ENCODE measurements around the gene DHX58.

DHX58 gene

DNA sequence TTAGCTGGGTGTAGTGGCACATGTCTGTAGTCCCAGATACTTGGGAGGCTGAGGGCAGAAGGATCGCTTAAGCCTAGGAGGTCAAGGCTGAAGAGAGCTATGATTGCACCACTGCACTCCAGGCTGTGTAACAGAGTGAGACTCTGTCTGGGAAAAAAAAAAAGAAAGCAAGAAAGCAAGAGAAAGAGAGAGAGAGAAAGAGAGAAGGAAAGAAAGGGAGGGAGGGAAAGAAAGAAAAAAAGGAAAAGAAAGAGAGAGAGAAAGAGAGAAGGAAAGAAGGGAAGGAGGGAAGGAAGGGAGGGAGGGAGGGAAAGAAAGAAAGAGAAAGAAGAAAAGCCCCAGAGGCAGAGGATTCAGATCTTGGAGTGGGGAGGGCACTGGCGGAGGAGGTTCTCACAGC, 6.5 kb downstream of the DHX58 start:
- DNase-seq (no peak), ATAC-seq (no peak)
- no peaks in the 10 kb centered on the region for H3K27me3 Mint-ChIP-seq
- H3K4me3 Mint-ChIP-seq, result no peak overlapping the region
- H3K4me1 Mint-ChIP-seq, result peaks cover 36% of the 10 kb centered on the region
- no peak overlapping the region for H3K27ac Mint-ChIP-seq
- H3K9me3 Mint-ChIP-seq, result no peaks in the 10 kb centered on the region

DNA sequence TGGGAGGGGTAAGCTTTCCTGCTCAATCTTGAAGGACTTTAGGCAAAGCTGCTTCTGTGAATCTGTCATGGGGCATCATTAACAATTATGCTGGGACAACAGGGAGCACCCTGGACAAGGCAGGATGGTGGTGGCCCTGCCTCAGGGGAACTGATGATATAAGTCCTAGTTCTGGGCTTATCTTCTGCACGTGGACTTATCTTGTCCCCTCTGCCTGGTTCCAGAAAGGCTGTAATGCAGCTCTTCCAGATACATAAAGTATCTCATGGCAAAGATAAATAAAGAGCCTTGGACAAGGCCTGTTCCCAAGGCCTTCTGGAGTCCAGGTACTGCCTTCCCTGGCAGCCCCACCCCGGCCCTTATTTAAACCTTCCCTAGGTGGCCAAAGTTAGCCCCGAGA, 8.2 kb downstream of the DHX58 start:
- H3K27me3 Mint-ChIP-seq, result no peaks in the 10 kb centered on the region
- ATAC-seq, result no peak
- no peak for DNase-seq
- no peak overlapping the region for H3K4me3 Mint-ChIP-seq
- H3K27ac Mint-ChIP-seq, result peak overlapping the region in 1 of 2 donors; percentile 82
- no peaks in the 10 kb centered on the region for H3K9me3 Mint-ChIP-seq
- peaks cover 25% of the 10 kb centered on the region for H3K4me1 Mint-ChIP-seq

- Mint-ChIP-seq H3K9me3 (no peaks in the 10 kb centered on the region), H3K27ac (no peak overlapping the region), H3K27me3 (peaks cover under 1% of the 10 kb centered on the region), H3K4me3 (no peak overlapping the region), H3K4me1 (peaks cover 21% of the 10 kb centered on the region)
- DNase-seq (no peak), ATAC-seq (no peak)
Measured at GRCh38 chr17:42103221-42103954, 9.1 kb downstream of the DHX58 start.

- Mint-ChIP-seq H3K9me3 (no peaks in the 10 kb centered on the region), H3K4me1 (peaks cover 26% of the 10 kb centered on the region), H3K27me3 (peaks cover 17% of the 10 kb centered on the region), H3K4me3 (no peak overlapping the region), H3K27ac (no peak overlapping the region)
- ATAC-seq (peak; percentile 79), DNase-seq (peak; percentile 77)
Measured at GRCh38 chr17:42101513-42102292, 10.8 kb downstream of the DHX58 start.

- Mint-ChIP-seq H3K4me1 (peaks cover 26% of the 10 kb centered on the region), H3K4me3 (peak overlapping the region; percentile 55 to 62), H3K27ac (no peak overlapping the region), H3K9me3 (no peaks in the 10 kb centered on the region), H3K27me3 (peaks cover 41% of the 10 kb centered on the region)
- ATAC-seq (peak; percentile 55), DNase-seq (no peak)
Measured at GRCh38 chr17:42098730-42099399, 13.6 kb downstream of the DHX58 start.

- peaks cover 41% of the 10 kb centered on the region for H3K27me3 Mint-ChIP-seq
- peak within 1 kb of the TSS; percentile 62 to 66 for H3K4me3 Mint-ChIP-seq
- H3K4me1 Mint-ChIP-seq, result peaks cover 26% of the 10 kb centered on the region
- no peaks in the 10 kb centered on the region for H3K9me3 Mint-ChIP-seq
- peak; percentile 65 for ATAC-seq
- peak in 1 of 2 donors; percentile 26 for DNase-seq
- H3K27ac Mint-ChIP-seq, result no peak within 1 kb of the TSS
Measured at GRCh38 chr17:42097691-42098631, 14.6 kb downstream of the DHX58 start, which contains the start of gene ZNF385C. TSS of gene ZNF385C (minus strand) at chr17:42098473. CDS start at chr17:42063056, 35,417 bp downstream.

DNA sequence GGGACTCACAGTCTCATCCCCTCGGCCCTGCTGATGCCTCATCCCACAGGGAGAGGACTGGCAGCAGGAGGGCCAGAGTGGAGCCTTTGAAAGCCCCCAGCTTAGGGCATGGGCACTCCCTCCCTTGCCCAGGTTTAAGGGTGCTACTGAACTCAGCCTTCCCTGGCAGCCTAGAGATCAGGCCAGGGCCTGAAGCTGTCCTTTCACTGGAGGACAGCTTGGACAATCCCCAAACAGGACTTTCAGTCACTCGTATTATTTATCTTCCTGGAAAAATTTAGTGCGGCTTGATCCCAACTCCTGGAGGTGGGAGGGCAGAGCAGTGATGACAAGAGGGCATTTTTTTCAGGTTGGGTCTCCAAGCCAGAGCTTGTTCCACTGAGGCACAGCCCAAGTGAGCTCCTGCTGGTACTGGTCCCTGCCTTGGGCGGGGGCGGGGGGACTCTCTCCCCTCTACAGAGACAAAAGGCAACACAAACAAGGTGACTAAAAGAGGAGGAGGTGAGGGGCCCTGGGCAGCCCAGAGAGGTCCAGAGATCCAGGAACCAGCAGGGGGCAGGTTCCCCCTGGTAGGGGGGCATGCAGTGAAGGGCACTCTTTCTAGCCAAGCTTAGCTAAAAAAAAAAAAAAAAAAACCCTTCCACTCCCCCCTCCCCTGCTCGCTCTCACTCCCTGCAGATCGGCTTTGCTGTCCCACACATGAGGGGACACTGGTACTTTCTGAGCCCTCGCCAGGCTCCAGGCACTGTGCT, 16.0 kb downstream of the DHX58 start:
- ATAC-seq (no peak), DNase-seq (no peak)
- no peaks in the 10 kb centered on the region for H3K9me3 Mint-ChIP-seq
- peaks cover 53% of the 10 kb centered on the region for H3K27me3 Mint-ChIP-seq
- no peak overlapping the region for H3K4me3 Mint-ChIP-seq
- H3K27ac Mint-ChIP-seq, result no peak overlapping the region
- peaks cover 23% of the 10 kb centered on the region for H3K4me1 Mint-ChIP-seq

DNA sequence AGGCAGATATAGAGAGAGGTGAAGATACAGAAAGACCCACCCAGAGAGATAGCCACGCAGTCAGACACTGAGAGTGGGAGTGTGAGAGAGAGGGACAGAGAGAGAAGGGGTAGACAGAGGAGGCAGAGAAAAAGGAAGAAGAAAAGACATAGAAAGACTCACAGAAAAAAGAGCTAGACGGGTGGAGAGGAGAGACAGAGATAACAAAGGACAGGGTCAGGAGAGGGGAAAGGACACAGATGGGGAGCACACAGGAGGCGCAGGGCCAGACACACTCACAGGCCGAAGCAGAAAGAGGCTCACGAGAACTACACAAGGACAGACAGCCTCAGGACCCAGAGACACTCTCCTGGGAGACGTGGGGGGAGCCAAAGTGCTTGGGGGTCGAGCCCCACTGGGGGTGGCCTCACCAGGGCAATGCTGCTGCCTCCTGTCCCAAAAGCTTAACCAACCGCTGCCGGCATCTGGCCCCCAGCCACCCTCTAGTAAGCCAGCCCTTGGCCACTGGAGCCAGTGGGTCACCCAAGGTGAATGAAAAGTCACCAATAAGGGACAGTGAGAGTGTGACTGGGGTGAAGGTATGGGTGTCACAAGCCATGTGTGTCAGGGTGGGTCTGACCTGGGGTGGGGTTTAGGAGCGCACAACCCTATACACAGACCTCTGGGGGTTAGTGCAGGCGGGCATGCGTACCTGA, 18.0 kb downstream of the DHX58 start:
- Mint-ChIP-seq H3K4me1 (peaks cover 20% of the 10 kb centered on the region), H3K9me3 (no peaks in the 10 kb centered on the region), H3K4me3 (no peak overlapping the region), H3K27ac (no peak overlapping the region), H3K27me3 (peaks cover 54% of the 10 kb centered on the region)
- ATAC-seq (no peak), DNase-seq (no peak)

DNA sequence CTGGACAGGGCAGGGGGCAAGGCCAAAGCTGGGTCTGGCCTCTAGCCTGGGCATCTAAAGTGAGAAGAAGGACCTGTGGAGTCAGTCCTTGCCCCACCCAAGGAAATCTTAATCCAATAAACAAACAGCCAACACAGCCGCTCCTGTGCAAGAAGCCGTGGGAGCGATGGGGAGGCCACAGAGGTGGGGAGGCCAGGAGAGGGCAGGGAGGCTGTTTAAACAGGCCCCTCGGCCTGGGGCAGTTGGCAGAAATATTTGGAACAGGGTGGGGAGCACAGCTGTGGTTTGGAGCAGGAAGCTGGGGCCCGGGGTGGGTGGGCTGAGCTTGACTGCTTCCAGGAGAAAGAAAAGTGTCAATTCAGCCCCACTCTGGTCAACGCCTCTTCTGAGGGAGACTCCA, 19.6 kb downstream of the DHX58 start:
- DNase-seq (no peak), ATAC-seq (no peak)
- Mint-ChIP-seq H3K27ac (peak overlapping the region in 1 of 2 donors; percentile 73), H3K9me3 (no peaks in the 10 kb centered on the region), H3K4me1 (peaks cover 11% of the 10 kb centered on the region), H3K4me3 (no peak overlapping the region), H3K27me3 (peaks cover 60% of the 10 kb centered on the region)

DNA sequence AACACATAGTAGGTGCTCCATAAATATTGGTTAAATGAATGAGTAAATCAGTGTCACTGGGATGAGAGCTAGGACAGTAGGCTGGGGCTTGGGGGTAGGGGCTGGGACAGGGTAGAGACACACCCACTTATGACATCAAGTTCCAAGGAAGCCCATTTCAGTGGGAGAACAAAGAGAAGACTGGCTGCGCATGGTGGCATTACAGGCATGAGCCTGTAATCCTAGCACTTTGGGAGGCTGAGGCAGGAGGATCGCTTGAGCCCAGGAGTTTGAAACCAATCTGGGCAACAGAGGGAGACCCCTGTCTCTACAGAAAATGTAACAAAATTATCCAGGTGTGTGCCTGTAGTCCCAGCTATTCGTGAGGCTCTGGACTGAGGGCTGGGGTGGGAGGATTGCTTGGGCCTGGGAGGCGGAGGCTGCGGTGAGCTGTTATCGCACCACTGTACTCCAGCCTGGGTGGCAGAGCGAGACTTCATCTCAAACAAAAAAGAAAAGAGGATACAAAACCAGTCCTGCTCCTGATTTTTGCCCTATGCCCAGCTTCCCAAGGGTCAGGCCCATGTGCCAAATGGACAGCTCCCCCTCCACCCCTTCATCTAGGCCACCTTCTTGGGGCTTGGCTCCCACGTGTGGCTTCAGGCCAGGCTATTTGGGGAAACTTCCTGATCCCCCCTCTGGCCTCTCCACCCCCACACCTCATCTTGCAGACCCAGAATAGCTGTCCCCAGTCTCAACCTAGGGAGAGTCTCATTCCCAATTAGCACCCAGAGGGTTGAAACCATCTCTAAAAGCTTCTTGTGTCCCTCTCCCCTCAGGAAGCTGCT, 21.3 kb downstream of the DHX58 start:
- Mint-ChIP-seq H3K27ac (no peak overlapping the region), H3K4me3 (no peak overlapping the region), H3K27me3 (peaks cover 42% of the 10 kb centered on the region), H3K4me1 (no peaks in the 10 kb centered on the region), H3K9me3 (no peaks in the 10 kb centered on the region)
- DNase-seq, result no peak
- no peak for ATAC-seq

- H3K4me1 Mint-ChIP-seq, result no peaks in the 10 kb centered on the region
- no peak overlapping the region for H3K27ac Mint-ChIP-seq
- ATAC-seq, result no peak
- no peaks in the 10 kb centered on the region for H3K9me3 Mint-ChIP-seq
- peaks cover 23% of the 10 kb centered on the region for H3K27me3 Mint-ChIP-seq
- no peak for DNase-seq
- no peak overlapping the region for H3K4me3 Mint-ChIP-seq
Measured at GRCh38 chr17:42088736-42089135, 23.8 kb downstream of the DHX58 start.

DNA sequence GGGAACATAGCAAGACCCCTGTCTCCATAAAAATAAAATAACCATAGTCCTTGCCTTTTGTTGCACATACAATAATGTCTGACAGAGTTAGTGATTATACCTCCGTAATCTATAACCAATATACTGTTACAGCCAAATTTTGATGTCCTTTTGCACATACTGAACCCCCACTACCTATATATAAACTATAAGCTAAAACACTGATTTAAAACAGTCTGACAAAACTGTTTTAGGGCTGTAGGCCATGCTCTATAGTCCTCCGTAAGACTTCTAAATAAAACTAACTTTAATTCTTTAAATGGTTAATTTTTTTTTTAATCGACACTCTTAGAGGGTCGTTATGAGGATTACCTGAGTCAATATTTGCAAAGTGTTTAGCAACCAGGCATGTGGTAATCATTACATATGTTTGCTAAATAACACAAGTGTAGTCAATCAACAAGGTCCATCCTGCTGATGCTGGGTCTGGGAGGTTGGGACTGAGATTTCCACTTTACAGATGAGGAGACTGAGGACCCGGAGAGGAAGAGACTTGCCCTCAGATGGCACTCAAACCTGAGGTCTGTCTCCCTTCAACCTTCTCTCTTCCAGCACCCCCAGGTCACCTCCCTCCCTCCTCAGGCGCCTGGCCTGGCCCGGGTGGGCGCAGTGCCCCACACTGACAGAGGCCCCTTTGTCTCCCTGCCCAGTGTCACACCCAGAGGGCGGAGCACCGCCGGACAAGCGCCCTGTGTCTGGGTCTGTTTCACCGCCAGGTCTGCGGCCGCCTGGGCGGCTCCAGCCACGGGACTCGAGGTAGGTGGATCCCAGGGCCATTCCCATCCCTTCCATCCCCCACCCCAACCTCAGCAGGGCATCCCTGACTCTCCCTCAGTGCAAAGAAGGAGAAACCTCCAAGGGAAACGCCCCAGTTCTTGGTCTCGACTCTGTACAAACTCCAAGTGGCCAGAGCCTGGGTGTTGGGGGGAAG, 24.5 kb downstream of the DHX58 start:
- Mint-ChIP-seq H3K9me3 (no peaks in the 10 kb centered on the region), H3K27me3 (peaks cover 23% of the 10 kb centered on the region), H3K4me1 (no peaks in the 10 kb centered on the region), H3K27ac (no peak overlapping the region), H3K4me3 (no peak overlapping the region)
- DNase-seq (no peak), ATAC-seq (no peak)
